Keratinocyte (primary cell): ENCODE measurements around the gene CCDC201. TPM values are rescaled to one million over a fixed set of nuclear protein-coding genes. Genes with fewer than 3 reads are reported as not detected.
"Not testable (repeated sequence)": the region's sequence is repeated elsewhere in the genome, so short reads cannot be mapped to it uniquely, and the experiment has no call there.

Experiments used
- DNase-seq: peaks from one replicate; pipeline ENCODE4 v3.0.0-alpha.2; 2011; ENCODE audit warnings: low read depth, missing footprints, low spot score
- FAIRE-seq: peaks from 2 replicates; lab custom pipeline; 2011; peaks lifted over from hg19 to GRCh38; lab: Jason Lieb, UNC
- H2AFZ ChIP-seq: 2 replicates; pipeline ENCODE4 v1.6.0; 2012; ENCODE audit warnings: low read length, control low read depth, inconsistent platforms; ENCODE audit not compliant: control insufficient read depth
- H3K27ac ChIP-seq: 2 replicates; pipeline ENCODE4 v1.5.1; 2011; ENCODE audit warnings: low read length; ENCODE audit not compliant: control insufficient read depth, insufficient read depth
- H3K27me3 ChIP-seq: 3 replicates; pipeline ENCODE4 v1.6.0; 2011; ENCODE audit warnings: low read length; ENCODE audit not compliant: control insufficient read depth, insufficient read depth; ENCODE audit errors: extremely low read depth
- H3K36me3 ChIP-seq, 2 experiments: 2 replicates in 1 of 2; 3 replicates in 1 of 2; pipeline ENCODE4 v1.5.1; 2011; ENCODE audit warnings: low read length in 2 of 2, mild to moderate bottlenecking in 1 of 2; ENCODE audit not compliant: control insufficient read depth in 2 of 2, insufficient read depth in 2 of 2; ENCODE audit errors: extremely low read depth in 1 of 2
- H3K4me1 ChIP-seq: 3 replicates; pipeline ENCODE4 v1.5.1; 2011; ENCODE audit warnings: low read length; ENCODE audit not compliant: control insufficient read depth, insufficient read depth; ENCODE audit errors: extremely low read depth
- H3K4me2 ChIP-seq: 3 replicates; pipeline ENCODE4 v1.6.0; 2011; ENCODE audit warnings: low read depth, low read length; ENCODE audit not compliant: control insufficient read depth, insufficient read depth; ENCODE audit errors: extremely low read depth
- H3K4me3 ChIP-seq, 3 experiments: fragments of 200-600 bp in 1 of 3; sonication (generic) in 1 of 3; 2 replicates in 2 of 3; 3 replicates in 1 of 3; pipeline ENCODE4 v1.5.1; 2011 to 2016; ENCODE audit warnings: low read length in 3 of 3, mild to moderate bottlenecking in 3 of 3, control low read depth in 2 of 3, inconsistent platforms in 1 of 3, low read depth in 1 of 3, mixed read lengths in 1 of 3, mixed run types in 1 of 3, moderate library complexity in 1 of 3; ENCODE audit not compliant: control insufficient read depth in 2 of 3, insufficient read depth in 2 of 3; ENCODE audit errors: extremely low read depth in 1 of 3
- H3K79me2 ChIP-seq: 2 replicates; pipeline ENCODE4 v1.6.0; 2012; ENCODE audit warnings: low read length; ENCODE audit not compliant: control insufficient read depth, insufficient read depth
- H3K9ac ChIP-seq: 3 replicates; pipeline ENCODE4 v1.6.0; 2011; ENCODE audit warnings: low read length; ENCODE audit not compliant: control insufficient read depth, insufficient read depth; ENCODE audit errors: extremely low read depth
- H3K9me1 ChIP-seq: 3 replicates; pipeline ENCODE4 v1.6.0; 2011; ENCODE audit warnings: low read length; ENCODE audit not compliant: control insufficient read depth, insufficient read depth; ENCODE audit errors: extremely low read depth
- H3K9me3 ChIP-seq: 2 replicates; pipeline ENCODE4 v1.5.1; 2012; ENCODE audit warnings: low read depth, low read length; ENCODE audit not compliant: control insufficient read depth
- H4K20me1 ChIP-seq: 3 replicates; pipeline ENCODE4 v1.6.0; 2011; ENCODE audit warnings: low read length; ENCODE audit not compliant: control insufficient read depth, insufficient read depth; ENCODE audit errors: extremely low read depth
- dilution Hi-C: fragments of 300-500 bp; cut with MboI; formaldehyde crosslinking; loops from one replicate; pipeline ENCODE4 v1.7.0; 2020; ENCODE audit warnings: low sequenced_read_pairs; ENCODE audit not compliant: extremely low pct_ligation_motif_present
- polyA plus RNA-seq, 5 experiments: library from polyadenylated mRNA; depleted of rRNA in 3 of 5; stranded (reverse) in 3 of 5; stranded (forward) in 1 of 5; unstranded in 1 of 5; fragments of >200 nt; gene quantifications; 1 replicate in 1 of 5; 2 replicates in 3 of 5; 3 replicates in 1 of 5; pipeline versions ENCODE4 v1.2.1 to v1.2.3, GENCODE V29; 2011 to 2012; ENCODE audit warnings: missing spikeins in 2 of 5, low read depth in 1 of 5, low replicate concordance in 1 of 5

CCDC201 gene
- polyA plus RNA-seq, 1 donor (not counting 4 experiments of a cell fraction or from before 2014, with no cell fraction given), result not detected

DNA sequence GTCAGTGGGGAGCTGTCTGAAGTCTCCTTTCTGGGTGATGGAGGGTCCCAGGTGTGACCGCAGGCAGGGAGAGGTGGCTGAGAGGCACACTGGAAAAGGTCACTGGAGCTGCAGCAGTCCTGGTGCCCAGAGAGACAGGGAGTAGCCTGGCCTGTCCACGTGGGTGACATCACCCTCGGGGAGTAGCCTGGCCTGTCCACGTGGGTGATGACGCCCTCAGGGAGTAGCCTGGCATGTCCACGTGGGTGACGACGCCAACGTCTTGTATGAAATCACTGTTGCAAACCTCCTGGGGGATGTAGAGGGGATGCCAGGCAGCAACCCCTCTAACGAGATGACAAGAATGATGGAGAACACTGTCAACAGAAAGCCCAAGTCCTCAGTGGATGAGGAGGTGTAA, 19.9 kb downstream of the CCDC201 start:
- H3K4me3 ChIP-seq, H4K20me1 ChIP-seq, H2AFZ ChIP-seq, H3K9me1 ChIP-seq, H3K4me1 ChIP-seq, H3K27ac ChIP-seq, H3K79me2 ChIP-seq, DNase-seq, H3K27me3 ChIP-seq, H3K36me3 ChIP-seq, FAIRE-seq, H3K9me3 ChIP-seq, H3K4me2 ChIP-seq, H3K9ac ChIP-seq, dilution Hi-C loops: not testable (repeated sequence)

DNA sequence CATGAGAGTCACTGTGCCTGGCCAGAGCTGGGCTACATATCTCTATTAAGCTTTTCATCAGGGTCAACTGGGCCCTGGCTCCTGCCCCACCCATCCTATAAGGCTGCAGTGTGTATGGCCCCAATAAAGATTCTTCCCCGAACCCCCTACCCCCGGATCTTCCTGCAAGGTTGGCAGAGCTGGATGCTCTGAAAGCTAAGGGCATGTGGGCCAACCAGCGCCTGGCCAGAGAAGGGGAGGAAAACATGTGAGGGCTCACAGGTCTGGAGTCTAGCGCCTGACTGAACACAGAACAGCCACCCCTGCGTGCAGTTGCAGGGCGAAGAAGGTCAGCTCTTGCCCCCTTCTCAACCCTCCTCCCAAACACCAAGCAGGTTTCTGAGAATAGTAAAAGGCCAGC, 24.1 kb downstream of the CCDC201 start:
- H3K9me1 ChIP-seq, H3K79me2 ChIP-seq, H3K27me3 ChIP-seq, H3K4me1 ChIP-seq, H2AFZ ChIP-seq, H3K9me3 ChIP-seq, H3K4me2 ChIP-seq, DNase-seq, H3K4me3 ChIP-seq, H3K27ac ChIP-seq, H3K36me3 ChIP-seq, H3K9ac ChIP-seq, H4K20me1 ChIP-seq, FAIRE-seq, dilution Hi-C loops: not testable (repeated sequence)

GRCh38 chr7:45846536-45846935, 26.3 kb downstream of the CCDC201 start:
- DNase-seq, H3K9ac ChIP-seq, FAIRE-seq, H3K4me1 ChIP-seq, H3K4me3 ChIP-seq, H3K36me3 ChIP-seq, H3K9me1 ChIP-seq, dilution Hi-C loops, H2AFZ ChIP-seq, H3K27me3 ChIP-seq, H3K27ac ChIP-seq, H3K4me2 ChIP-seq, H4K20me1 ChIP-seq, H3K9me3 ChIP-seq, H3K79me2 ChIP-seq: not testable (repeated sequence)

DNA sequence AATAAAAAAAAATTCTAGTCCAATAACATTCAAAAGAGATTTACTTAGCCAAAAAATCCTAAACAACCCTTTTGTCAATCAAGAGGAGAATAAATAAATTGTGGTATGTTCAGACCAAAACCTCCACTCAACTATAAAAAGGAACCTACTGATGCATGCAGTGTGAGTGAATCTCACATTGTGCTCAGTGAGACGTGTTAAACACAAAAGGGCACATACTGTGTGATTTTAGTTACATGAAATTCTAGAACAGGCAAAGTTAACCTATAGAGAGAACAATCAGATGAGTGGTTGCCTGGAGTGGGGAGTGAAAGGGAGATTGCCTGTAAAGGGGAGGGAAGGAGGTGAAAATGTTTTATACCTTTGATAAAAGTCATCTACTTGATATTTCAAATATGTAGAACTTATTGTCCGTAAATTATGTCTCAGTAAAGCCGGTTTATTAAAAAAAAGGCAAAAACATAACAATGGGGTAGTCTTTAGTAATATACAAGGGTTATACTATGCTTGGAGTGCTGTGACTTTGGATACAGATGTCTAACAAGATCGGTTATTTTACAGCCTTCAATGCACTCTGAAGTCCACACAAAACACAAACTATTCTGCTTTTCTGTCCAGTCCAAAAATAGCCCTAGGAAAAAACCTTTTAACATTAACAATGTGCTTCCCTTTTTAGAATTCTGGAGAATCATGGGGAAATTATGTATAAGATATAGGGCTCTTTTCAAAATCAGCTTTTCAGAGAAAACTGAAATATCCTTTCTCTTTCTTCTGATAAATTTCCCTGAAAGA, 30.8 kb downstream of the CCDC201 start:
- H3K9me3 ChIP-seq, FAIRE-seq, H3K79me2 ChIP-seq, H3K4me1 ChIP-seq, DNase-seq, H3K9ac ChIP-seq, H2AFZ ChIP-seq, H3K9me1 ChIP-seq, H4K20me1 ChIP-seq, H3K27me3 ChIP-seq, H3K36me3 ChIP-seq, H3K4me3 ChIP-seq, H3K4me2 ChIP-seq, H3K27ac ChIP-seq, dilution Hi-C loops: not testable (repeated sequence)

- H3K4me3 ChIP-seq, dilution Hi-C loops, H3K27me3 ChIP-seq, DNase-seq, H3K4me1 ChIP-seq, H3K36me3 ChIP-seq, H3K4me2 ChIP-seq, H2AFZ ChIP-seq, H4K20me1 ChIP-seq, H3K9me1 ChIP-seq, H3K79me2 ChIP-seq, H3K27ac ChIP-seq, H3K9ac ChIP-seq, FAIRE-seq, H3K9me3 ChIP-seq: not testable (repeated sequence)
These were observed 34.0 kb downstream of the CCDC201 start for GRCh38 chr7:45838852-45839251.
